ENCODE data around the gene EML3. TPM values are rescaled to one million over a fixed set of nuclear protein-coding genes. Genes with fewer than 3 reads are reported as not detected.
"Not testable (repeated sequence)": the region's sequence is repeated elsewhere in the genome, so short reads cannot be mapped to it uniquely, and the experiment has no call there.

EML3 gene
- polyA plus RNA-seq (2013, experiment 1 of 4): 26.1 TPM
- polyA plus RNA-seq (2013, experiment 2 of 4): 28.1 TPM
- polyA plus RNA-seq (2013, experiment 3 of 4): 24.4 TPM
- 22.3 TPM for polyA plus RNA-seq (2013, experiment 4 of 4)

GRCh38 chr11:62612366-62613290 is at the start of gene EML3, which contains the start of gene ROM1:
Gene EML3, minus strand, starts transcription at chr11:62612775. Its CDS starts 318 bp downstream, at chr11:62612457.
Gene ROM1, plus strand, starts transcription at chr11:62613257. Its CDS starts 25 bp downstream, at chr11:62613282.
- H3K4me1 ChIP-seq (ENCODE audit: control insufficient read depth, insufficient read depth, low read length): peaks cover 11% of the 10 kb centered on the region
- peak within 1 kb of the TSS; percentile 63 for H3K4me3 ChIP-seq (ENCODE audit: insufficient read depth, low read depth, low read length)
- H3K27me3 ChIP-seq (ENCODE audit: control insufficient read depth, insufficient read depth, low read length, poor library complexity, severe bottlenecking): peaks cover 6% of the 10 kb centered on the region
- H3K27ac ChIP-seq (ENCODE audit: insufficient read depth, low read depth, low read length, poor library complexity, severe bottlenecking): peak within 1 kb of the TSS; percentile 3
- H3K36me3 ChIP-seq (ENCODE audit: control insufficient read depth, insufficient read depth, low read length): no peaks in the 10 kb centered on the region
- 2 to 3% methylated on average over 91 of the region's 91 CpGs for WGBS, 2 experiments
- H3K9me3 ChIP-seq (ENCODE audit: control insufficient read depth, low read length): no peaks in the 10 kb centered on the region

GRCh38 chr11:62656796-62657429 is 44.3 kb upstream of the EML3 start:
- WGBS, 2 experiments: 72 to 79% methylated on average over 5 of the region's 5 CpGs
- H3K9me3 ChIP-seq (ENCODE audit: control insufficient read depth, low read length): no peaks in the 10 kb centered on the region
- no peaks in the 10 kb centered on the region for H3K36me3 ChIP-seq (ENCODE audit: control insufficient read depth, insufficient read depth, low read length)
- no peaks in the 10 kb centered on the region for H3K27me3 ChIP-seq (ENCODE audit: control insufficient read depth, insufficient read depth, low read length, poor library complexity, severe bottlenecking)
- no peaks in the 10 kb centered on the region for H3K4me1 ChIP-seq (ENCODE audit: control insufficient read depth, insufficient read depth, low read length)
- H3K27ac ChIP-seq (ENCODE audit: insufficient read depth, low read depth, low read length, poor library complexity, severe bottlenecking): no peak overlapping the region
- no peak overlapping the region for H3K4me3 ChIP-seq (ENCODE audit: insufficient read depth, low read depth, low read length)

- Histone ChIP-seq H3K9me3 (ENCODE audit: control insufficient read depth, low read length) (no peaks in the 10 kb centered on the region), H3K4me3 (ENCODE audit: insufficient read depth, low read depth, low read length) (no peak overlapping the region), H3K27me3 (ENCODE audit: control insufficient read depth, insufficient read depth, low read length, poor library complexity, severe bottlenecking) (no peaks in the 10 kb centered on the region), H3K4me1 (ENCODE audit: control insufficient read depth, insufficient read depth, low read length) (no peaks in the 10 kb centered on the region), H3K27ac (ENCODE audit: insufficient read depth, low read depth, low read length, poor library complexity, severe bottlenecking) (no peak overlapping the region), H3K36me3 (ENCODE audit: control insufficient read depth, insufficient read depth, low read length) (peaks cover 6% of the 10 kb centered on the region)
- 94% methylated on average over 11 of the region's 11 CpGs for WGBS, 2 experiments
Measured at GRCh38 chr11:62654297-62654696, 41.7 kb upstream of the EML3 start.

GRCh38 chr11:62652161-62653006 is 39.8 kb upstream of the EML3 start:
- no peaks in the 10 kb centered on the region for H3K27me3 ChIP-seq (ENCODE audit: control insufficient read depth, insufficient read depth, low read length, poor library complexity, severe bottlenecking)
- H3K36me3 ChIP-seq (ENCODE audit: control insufficient read depth, insufficient read depth, low read length): peaks cover 8% of the 10 kb centered on the region
- WGBS, 2 experiments: 41% methylated on average over 16 of the region's 16 CpGs
- no peaks in the 10 kb centered on the region for H3K4me1 ChIP-seq (ENCODE audit: control insufficient read depth, insufficient read depth, low read length)
- H3K4me3 ChIP-seq (ENCODE audit: insufficient read depth, low read depth, low read length): peak overlapping the region; percentile 96
- peak overlapping the region; percentile 79 for H3K27ac ChIP-seq (ENCODE audit: insufficient read depth, low read depth, low read length, poor library complexity, severe bottlenecking)
- no peaks in the 10 kb centered on the region for H3K9me3 ChIP-seq (ENCODE audit: control insufficient read depth, low read length)

- H3K9me3 ChIP-seq (ENCODE audit: control insufficient read depth, low read length); H3K27ac ChIP-seq (ENCODE audit: insufficient read depth, low read depth, low read length, poor library complexity, severe bottlenecking); H3K4me3 ChIP-seq (ENCODE audit: insufficient read depth, low read depth, low read length); H3K27me3 ChIP-seq (ENCODE audit: control insufficient read depth, insufficient read depth, low read length, poor library complexity, severe bottlenecking); H3K4me1 ChIP-seq (ENCODE audit: control insufficient read depth, insufficient read depth, low read length); H3K36me3 ChIP-seq (ENCODE audit: control insufficient read depth, insufficient read depth, low read length): not testable (repeated sequence)
- 91 to 96% methylated on average over 12 of the region's 12 CpGs for WGBS, 2 experiments
Measured at GRCh38 chr11:62650283-62650682, 37.7 kb upstream of the EML3 start.

- 96% methylated on average over 11 of the region's 11 CpGs for WGBS, 2 experiments
Measured at GRCh38 chr11:62649486-62649885, 36.9 kb upstream of the EML3 start.

GRCh38 chr11:62648967-62649364 is 36.4 kb upstream of the EML3 start:
- 94 to 96% methylated on average over 9 to 11 of the region's 11 CpGs for WGBS, 2 experiments
- H3K4me3 ChIP-seq (ENCODE audit: insufficient read depth, low read depth, low read length): no peak overlapping the region
- H3K9me3 ChIP-seq (ENCODE audit: control insufficient read depth, low read length): no peaks in the 10 kb centered on the region
- H3K36me3 ChIP-seq (ENCODE audit: control insufficient read depth, insufficient read depth, low read length): peaks cover 17% of the 10 kb centered on the region
- H3K4me1 ChIP-seq (ENCODE audit: control insufficient read depth, insufficient read depth, low read length): no peaks in the 10 kb centered on the region
- H3K27ac ChIP-seq (ENCODE audit: insufficient read depth, low read depth, low read length, poor library complexity, severe bottlenecking): no peak overlapping the region
- no peaks in the 10 kb centered on the region for H3K27me3 ChIP-seq (ENCODE audit: control insufficient read depth, insufficient read depth, low read length, poor library complexity, severe bottlenecking)

More at GRCh38 chr11:62649486-62649885, 36.9 kb upstream of the EML3 start:
- no peaks in the 10 kb centered on the region for H3K4me1 ChIP-seq (ENCODE audit: control insufficient read depth, insufficient read depth, low read length)
- peaks cover 12% of the 10 kb centered on the region for H3K36me3 ChIP-seq (ENCODE audit: control insufficient read depth, insufficient read depth, low read length)
- H3K9me3 ChIP-seq (ENCODE audit: control insufficient read depth, low read length): no peaks in the 10 kb centered on the region
- H3K27ac ChIP-seq (ENCODE audit: insufficient read depth, low read depth, low read length, poor library complexity, severe bottlenecking): no peak overlapping the region
- H3K4me3 ChIP-seq (ENCODE audit: insufficient read depth, low read depth, low read length): no peak overlapping the region
- no peaks in the 10 kb centered on the region for H3K27me3 ChIP-seq (ENCODE audit: control insufficient read depth, insufficient read depth, low read length, poor library complexity, severe bottlenecking)

- WGBS, 2 experiments: 94% methylated on average over 24 of the region's 24 CpGs
- Histone ChIP-seq H3K9me3 (ENCODE audit: control insufficient read depth, low read length) (no peaks in the 10 kb centered on the region), H3K4me1 (ENCODE audit: control insufficient read depth, insufficient read depth, low read length) (no peaks in the 10 kb centered on the region), H3K27ac (ENCODE audit: insufficient read depth, low read depth, low read length, poor library complexity, severe bottlenecking) (no peak overlapping the region), H3K36me3 (ENCODE audit: control insufficient read depth, insufficient read depth, low read length) (peaks cover 17% of the 10 kb centered on the region), H3K27me3 (ENCODE audit: control insufficient read depth, insufficient read depth, low read length, poor library complexity, severe bottlenecking) (no peaks in the 10 kb centered on the region), H3K4me3 (ENCODE audit: insufficient read depth, low read depth, low read length) (no peak overlapping the region)
Measured at GRCh38 chr11:62648185-62648966, 35.8 kb upstream of the EML3 start.

- Histone ChIP-seq H3K9me3 (ENCODE audit: control insufficient read depth, low read length) (no peaks in the 10 kb centered on the region), H3K4me1 (ENCODE audit: control insufficient read depth, insufficient read depth, low read length) (no peaks in the 10 kb centered on the region), H3K27ac (ENCODE audit: insufficient read depth, low read depth, low read length, poor library complexity, severe bottlenecking) (no peak overlapping the region), H3K36me3 (ENCODE audit: control insufficient read depth, insufficient read depth, low read length) (peaks cover 17% of the 10 kb centered on the region), H3K27me3 (ENCODE audit: control insufficient read depth, insufficient read depth, low read length, poor library complexity, severe bottlenecking) (no peaks in the 10 kb centered on the region), H3K4me3 (ENCODE audit: insufficient read depth, low read depth, low read length) (no peak overlapping the region)
- 95 to 96% methylated on average over 6 of the region's 6 CpGs for WGBS, 2 experiments
Measured at GRCh38 chr11:62647609-62648005, 35.0 kb upstream of the EML3 start.
